ENCODE measurements around the gene KRTAP6-3. TPM values are rescaled to one million over a fixed set of nuclear protein-coding genes. Genes with fewer than 3 reads are reported as not detected.

The KRTAP6-3 gene
- total and polyA plus RNA-seq, 9 of the 15 experiments (the other 6 are each of a cell fraction or from before 2014, with no cell fraction given) = 0.23 TPM; not detected in 8

DNA sequence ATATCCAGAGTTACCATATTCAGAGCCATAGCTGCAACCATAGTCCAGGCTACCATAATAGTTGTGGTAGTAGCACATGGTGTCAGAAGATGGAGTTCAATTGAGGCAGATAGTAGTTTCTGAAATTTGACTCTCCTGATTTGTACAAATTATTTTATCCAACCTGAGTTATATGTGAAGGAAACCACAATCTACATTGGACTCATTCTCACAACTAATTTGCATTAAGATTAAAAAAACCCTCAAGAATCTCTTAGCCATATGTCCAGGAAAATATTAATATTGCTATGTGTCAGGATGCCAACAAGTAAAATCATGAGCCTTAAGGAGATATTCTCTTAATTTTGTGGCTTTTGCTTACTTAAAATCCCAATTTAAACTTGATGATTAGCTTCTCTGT is 1.9 kb upstream of the KRTAP6-3 start, which contains the start of gene KRTAP22-2:
Gene KRTAP22-2 (minus strand): TSS at position 101 of the 400 bp plus-strand sequence.
- CTCF ChIA-PET (ENCODE audit: low intra/inter-chr PET ratio) = no interaction called here
- in situ Hi-C loops (cut with MboI) = no loop called here
- BruUV-seq (replicated peaks) = no TSS peak

More for the DNA sequence above, 1.9 kb upstream of the KRTAP6-3 start, which contains the start of gene KRTAP22-2:
- no peak within 1 kb of the TSS for H3K27ac ChIP-seq (ENCODE audit: extremely low read depth, low read depth, low read length)
- ATAC-seq (no peak), FAIRE-seq (no peak), DNase-seq (ENCODE audit: extremely low read depth in 1 of 4, low spot score in 3 of 4) (no peak)
- no peak within 1 kb of the TSS for H2AFZ ChIP-seq (ENCODE audit: low read depth, low read length)
- intact Hi-C loops (cut with micrococcal nuclease) = no loop called here
- no peaks in the 10 kb centered on the region; the same call in 1 of the 2 replicates for H3K9me3 ChIP-seq (replicated peaks; ENCODE audit: control insufficient read depth, insufficient read depth, low read depth, low read length)
- POLR2A ChIA-PET = no interaction called here
- no peaks in the 10 kb centered on the region for H3K4me1 ChIP-seq (replicated peaks in 1 of 2; ENCODE audit: control insufficient read depth in 2 of 2, insufficient read depth in 2 of 2, low read length in 2 of 2)
- H3K4me2 ChIP-seq (ENCODE audit: insufficient read depth, low read length) = no peak within 1 kb of the TSS
- no peaks in the 10 kb centered on the region for H3K79me2 ChIP-seq (ENCODE audit: control insufficient read depth, insufficient read depth, low read length)
- H3K9ac ChIP-seq (ENCODE audit: insufficient read depth in 1 of 2, low read depth in 2 of 2, low read length in 2 of 2) = no peak within 1 kb of the TSS
- no peaks in the 10 kb centered on the region for H3K36me3 ChIP-seq (ENCODE audit: control insufficient read depth, insufficient read depth, low read length)
- no peaks in the 10 kb centered on the region for H3K9me1 ChIP-seq (ENCODE audit: control insufficient read depth, insufficient read depth, low read length)
- TF ChIP-seq CBX1 (IDR thresholded peaks at IDR 0.05; ENCODE audit: low read depth) (no peak), SMC3 (conservative IDR thresholded peaks at IDR 0.05; ENCODE audit: insufficient read depth, low read depth, low read length) (no peak), NCOR1 (IDR thresholded peaks at IDR 0.05) (no peak), ZNF224 (CRISPR knock-in tag; IDR thresholded peaks at IDR 0.05) (no peak)
- TF ChIP-seq, protein P1, sequence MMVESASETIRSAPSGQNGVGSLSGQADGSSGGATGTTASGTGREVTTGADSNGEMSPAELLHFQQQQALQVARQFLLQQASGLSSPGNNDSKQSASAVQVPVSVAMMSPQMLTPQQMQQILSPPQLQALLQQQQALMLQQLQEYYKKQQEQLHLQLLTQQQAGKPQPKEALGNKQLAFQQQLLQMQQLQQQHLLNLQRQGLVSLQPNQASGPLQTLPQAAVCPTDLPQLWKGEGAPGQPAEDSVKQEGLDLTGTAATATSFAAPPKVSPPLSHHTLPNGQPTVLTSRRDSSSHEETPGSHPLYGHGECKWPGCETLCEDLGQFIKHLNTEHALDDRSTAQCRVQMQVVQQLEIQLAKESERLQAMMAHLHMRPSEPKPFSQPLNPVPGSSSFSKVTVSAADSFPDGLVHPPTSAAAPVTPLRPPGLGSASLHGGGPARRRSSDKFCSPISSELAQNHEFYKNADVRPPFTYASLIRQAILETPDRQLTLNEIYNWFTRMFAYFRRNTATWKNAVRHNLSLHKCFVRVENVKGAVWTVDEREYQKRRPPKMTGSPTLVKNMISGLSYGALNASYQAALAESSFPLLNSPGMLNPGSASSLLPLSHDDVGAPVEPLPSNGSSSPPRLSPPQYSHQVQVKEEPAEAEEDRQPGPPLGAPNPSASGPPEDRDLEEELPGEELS (CRISPR knock-in tag; IDR thresholded peaks at IDR 0.05; ENCODE audit: borderline replicate concordance) = no peak
- TF ChIP-seq, protein P2, sequence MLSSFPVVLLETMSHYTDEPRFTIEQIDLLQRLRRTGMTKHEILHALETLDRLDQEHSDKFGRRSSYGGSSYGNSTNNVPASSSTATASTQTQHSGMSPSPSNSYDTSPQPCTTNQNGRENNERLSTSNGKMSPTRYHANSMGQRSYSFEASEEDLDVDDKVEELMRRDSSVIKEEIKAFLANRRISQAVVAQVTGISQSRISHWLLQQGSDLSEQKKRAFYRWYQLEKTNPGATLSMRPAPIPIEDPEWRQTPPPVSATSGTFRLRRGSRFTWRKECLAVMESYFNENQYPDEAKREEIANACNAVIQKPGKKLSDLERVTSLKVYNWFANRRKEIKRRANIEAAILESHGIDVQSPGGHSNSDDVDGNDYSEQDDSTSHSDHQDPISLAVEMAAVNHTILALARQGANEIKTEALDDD (IDR thresholded peaks at IDR 0.05) = no peak
- no peak within 1 kb of the TSS for H3K4me3 ChIP-seq
- H4K20me1 ChIP-seq (replicated peaks; ENCODE audit: control insufficient read depth, insufficient read depth, low read length) = no peaks in the 10 kb centered on the region
- no peaks in the 10 kb centered on the region for H3K27me3 ChIP-seq (ENCODE audit: control insufficient read depth in 2 of 2, insufficient read depth in 2 of 2, low read length in 2 of 2)
